Nephron progenitor cell (in vitro differentiated cells): ENCODE data around the gene ALOX5AP.
A peak's percentile ranks its signal among the peaks of the same experiment; 100 is the strongest.
"Not testable (repeated sequence)": the region's sequence is repeated elsewhere in the genome, so short reads cannot be mapped to it uniquely, and the experiment has no call there.

Experiments used
- DNase-seq: peaks from one replicate; pipeline ENCODE4 v3.0.0; 2021
- H3K27ac Mint-ChIP-seq: 2 replicates; pipeline ENCODE4 v1.8.0; 2021; ENCODE audit warnings: mild to moderate bottlenecking, moderate library complexity, mixed read lengths
- H3K27me3 Mint-ChIP-seq: 2 replicates; pipeline ENCODE4 v1.8.0; 2021; ENCODE audit warnings: mild to moderate bottlenecking, low read depth, mixed read lengths; ENCODE audit not compliant: poor library complexity
- H3K36me3 Mint-ChIP-seq: 2 replicates; pipeline ENCODE4 v1.8.0; 2021; ENCODE audit warnings: low read depth, mixed read lengths
- H3K4me1 Mint-ChIP-seq: 2 replicates; pipeline ENCODE4 v1.8.0; 2021; ENCODE audit warnings: mixed read lengths
- H3K4me3 Mint-ChIP-seq: 2 replicates; pipeline ENCODE4 v1.8.0; 2021; ENCODE audit warnings: mild to moderate bottlenecking, moderate library complexity, mixed read lengths
- H3K9me3 Mint-ChIP-seq: 2 replicates; pipeline ENCODE4 v1.8.0; 2021; ENCODE audit warnings: mild to moderate bottlenecking, moderate library complexity, mixed read lengths
- TF ChIP-seq, protein P1 (sequence below): fragments of 200-600 bp; sonication (generic); IDR thresholded peaks from 2 replicates; pipeline ENCODE4 v1.5.0; 2021; ENCODE audit warnings: antibody characterized with exemption

Gene ALOX5AP

DNA sequence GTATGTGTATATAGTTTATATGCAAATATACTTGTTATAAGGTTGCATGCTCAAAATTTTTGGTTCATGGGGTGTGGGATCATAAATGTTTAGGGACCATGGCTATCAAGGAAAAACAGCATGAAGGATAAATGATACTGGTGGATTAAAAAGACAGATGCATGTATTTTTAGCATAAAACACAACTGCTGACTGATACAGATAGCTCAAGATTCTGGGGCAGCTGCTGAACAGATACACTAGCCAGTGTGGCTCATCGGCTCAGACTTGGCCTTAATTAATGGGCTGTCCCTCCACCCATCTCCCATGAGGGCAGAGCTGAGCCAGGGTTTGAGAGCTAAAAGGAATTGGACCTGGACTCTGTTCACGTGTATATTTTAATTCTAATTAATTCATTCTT, 11.4 kb downstream of the ALOX5AP start:
- TF ChIP-seq, protein P1, sequence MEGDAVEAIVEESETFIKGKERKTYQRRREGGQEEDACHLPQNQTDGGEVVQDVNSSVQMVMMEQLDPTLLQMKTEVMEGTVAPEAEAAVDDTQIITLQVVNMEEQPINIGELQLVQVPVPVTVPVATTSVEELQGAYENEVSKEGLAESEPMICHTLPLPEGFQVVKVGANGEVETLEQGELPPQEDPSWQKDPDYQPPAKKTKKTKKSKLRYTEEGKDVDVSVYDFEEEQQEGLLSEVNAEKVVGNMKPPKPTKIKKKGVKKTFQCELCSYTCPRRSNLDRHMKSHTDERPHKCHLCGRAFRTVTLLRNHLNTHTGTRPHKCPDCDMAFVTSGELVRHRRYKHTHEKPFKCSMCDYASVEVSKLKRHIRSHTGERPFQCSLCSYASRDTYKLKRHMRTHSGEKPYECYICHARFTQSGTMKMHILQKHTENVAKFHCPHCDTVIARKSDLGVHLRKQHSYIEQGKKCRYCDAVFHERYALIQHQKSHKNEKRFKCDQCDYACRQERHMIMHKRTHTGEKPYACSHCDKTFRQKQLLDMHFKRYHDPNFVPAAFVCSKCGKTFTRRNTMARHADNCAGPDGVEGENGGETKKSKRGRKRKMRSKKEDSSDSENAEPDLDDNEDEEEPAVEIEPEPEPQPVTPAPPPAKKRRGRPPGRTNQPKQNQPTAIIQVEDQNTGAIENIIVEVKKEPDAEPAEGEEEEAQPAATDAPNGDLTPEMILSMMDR, result no peak

DNA sequence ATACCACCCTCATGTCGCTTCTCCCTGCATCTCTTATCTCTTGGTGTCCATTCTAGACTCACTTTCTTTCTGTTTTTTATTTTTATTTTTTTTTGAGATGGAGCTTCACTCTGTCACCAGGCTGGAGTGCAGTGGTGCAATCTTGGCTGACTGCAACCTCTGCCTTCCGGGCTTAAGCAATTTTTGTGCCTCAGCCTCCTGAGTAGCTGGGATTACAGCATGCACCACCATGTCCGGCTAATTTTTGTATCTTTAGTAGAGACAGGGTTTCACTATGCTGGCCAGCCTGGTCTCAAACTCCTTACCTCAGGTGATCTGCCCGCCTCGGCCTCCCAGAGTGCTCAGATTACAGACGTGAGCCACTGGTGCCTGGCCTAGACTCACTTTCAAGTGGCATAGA, 12.5 kb downstream of the ALOX5AP start:
- H3K27me3 Mint-ChIP-seq, result peaks cover 11% of the 10 kb centered on the region

More for the DNA sequence above, 11.4 kb downstream of the ALOX5AP start:
- peaks cover 3% of the 10 kb centered on the region for H3K9me3 Mint-ChIP-seq
- peaks cover 14% of the 10 kb centered on the region for H3K27me3 Mint-ChIP-seq
- H3K36me3 Mint-ChIP-seq, result no peaks in the 10 kb centered on the region
- peaks cover 50% of the 10 kb centered on the region for H3K4me1 Mint-ChIP-seq
- peak overlapping the region; percentile 10 for H3K27ac Mint-ChIP-seq
- H3K4me3 Mint-ChIP-seq, result no peak overlapping the region
- DNase-seq, result no peak

DNA sequence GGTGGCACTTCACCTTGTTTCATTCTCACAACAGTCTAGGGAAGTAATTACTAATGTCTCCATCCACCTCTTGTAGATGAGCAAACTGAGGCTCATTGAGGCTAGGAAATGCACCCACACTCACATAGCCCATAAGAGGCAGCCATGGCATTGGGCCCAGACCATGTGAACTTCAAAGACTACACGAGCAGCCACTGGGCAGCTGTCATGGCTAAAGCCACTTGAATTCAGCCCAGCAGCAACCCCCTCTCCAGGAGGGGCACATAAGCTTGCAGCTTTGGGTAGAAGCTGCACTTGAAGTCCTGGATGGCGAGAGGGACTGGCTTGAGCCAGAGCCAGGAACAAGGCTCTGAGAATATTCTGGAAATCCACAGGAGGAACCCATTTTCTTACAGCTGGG, 13.4 kb downstream of the ALOX5AP start:
- Mint-ChIP-seq H3K27ac (no peak overlapping the region), H3K27me3 (peaks cover 7% of the 10 kb centered on the region), H3K9me3 (peaks cover 3% of the 10 kb centered on the region), H3K36me3 (no peaks in the 10 kb centered on the region), H3K4me3 (no peak overlapping the region), H3K4me1 (peaks cover 48% of the 10 kb centered on the region)
- TF ChIP-seq, protein P1, result no peak
- no peak for DNase-seq

More for the DNA sequence above, 12.5 kb downstream of the ALOX5AP start:
- not testable (repeated sequence) for H3K27ac Mint-ChIP-seq, H3K9me3 Mint-ChIP-seq, DNase-seq, H3K36me3 Mint-ChIP-seq, H3K4me3 Mint-ChIP-seq
- H3K4me1 Mint-ChIP-seq, result peaks cover 56% of the 10 kb centered on the region

DNA sequence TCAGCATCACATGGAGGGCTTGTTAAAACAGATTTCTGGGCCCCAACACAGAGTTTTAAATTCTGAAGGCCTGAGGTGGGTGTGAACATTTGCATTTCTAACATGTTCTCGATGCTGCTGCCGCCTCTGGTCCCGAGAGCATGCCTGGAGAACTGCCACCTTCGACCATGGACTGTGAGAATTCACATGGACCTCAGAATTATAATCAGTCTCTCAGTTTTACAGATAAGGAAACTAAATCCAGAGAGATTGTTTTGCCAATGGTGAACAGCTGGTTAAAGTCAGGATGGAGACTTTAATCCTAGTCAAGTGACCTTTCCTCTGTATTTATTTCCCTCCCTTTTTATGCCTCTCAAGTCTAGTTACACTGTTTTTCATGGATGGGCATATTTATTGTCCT, 14.7 kb downstream of the ALOX5AP start:
- TF ChIP-seq, protein P1, result no peak
- H3K4me1 Mint-ChIP-seq, result peaks cover 40% of the 10 kb centered on the region
- H3K4me3 Mint-ChIP-seq, result no peak overlapping the region

DNA sequence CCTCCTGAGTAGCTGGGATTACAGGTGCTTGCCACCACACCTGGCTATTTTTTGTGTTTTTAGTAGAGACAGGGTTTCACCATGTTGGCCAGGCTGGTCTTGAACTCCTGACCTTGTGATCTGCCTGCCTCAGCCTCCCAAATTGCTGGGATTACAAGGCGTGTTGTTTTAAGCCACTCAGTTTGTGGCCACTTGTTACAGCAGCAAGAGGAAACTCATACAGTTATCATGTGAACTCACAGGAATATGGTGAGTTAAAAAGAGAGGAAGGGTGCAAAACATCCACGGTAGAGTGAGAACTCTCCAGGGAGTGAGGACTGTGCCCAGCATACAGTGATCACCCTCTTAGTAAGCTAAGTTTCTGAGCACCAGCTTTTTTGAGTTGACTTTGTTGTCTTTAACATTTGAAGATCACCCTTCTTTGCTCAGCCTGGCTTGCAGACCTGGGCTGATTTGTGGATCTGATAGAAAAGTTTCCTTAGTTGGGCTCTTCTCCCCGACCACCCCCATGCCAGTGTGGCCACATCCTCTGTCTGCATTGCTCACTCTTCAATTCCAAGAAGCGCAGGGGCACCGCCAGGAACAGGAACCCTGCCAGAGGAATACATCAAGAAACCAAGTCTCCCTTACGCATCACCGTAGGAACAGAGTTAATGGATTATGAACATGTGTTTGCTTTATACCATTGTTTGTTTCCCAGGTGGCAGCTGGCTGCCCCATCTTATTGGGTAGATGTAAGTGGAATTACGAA, 16.0 kb downstream of the ALOX5AP start:
- peaks cover 40% of the 10 kb centered on the region for H3K4me1 Mint-ChIP-seq
- DNase-seq, result no peak
- peaks cover 3% of the 10 kb centered on the region for H3K9me3 Mint-ChIP-seq
- no peak overlapping the region for H3K4me3 Mint-ChIP-seq
- H3K36me3 Mint-ChIP-seq, result no peaks in the 10 kb centered on the region
- TF ChIP-seq, protein P1, result no peak
- no peak overlapping the region for H3K27ac Mint-ChIP-seq
- peaks cover 3% of the 10 kb centered on the region for H3K27me3 Mint-ChIP-seq

More for the DNA sequence above, 14.7 kb downstream of the ALOX5AP start:
- Mint-ChIP-seq H3K36me3 (no peaks in the 10 kb centered on the region), H3K9me3 (peaks cover 3% of the 10 kb centered on the region), H3K27ac (no peak overlapping the region), H3K27me3 (peaks cover 7% of the 10 kb centered on the region)
- no peak for DNase-seq

DNA sequence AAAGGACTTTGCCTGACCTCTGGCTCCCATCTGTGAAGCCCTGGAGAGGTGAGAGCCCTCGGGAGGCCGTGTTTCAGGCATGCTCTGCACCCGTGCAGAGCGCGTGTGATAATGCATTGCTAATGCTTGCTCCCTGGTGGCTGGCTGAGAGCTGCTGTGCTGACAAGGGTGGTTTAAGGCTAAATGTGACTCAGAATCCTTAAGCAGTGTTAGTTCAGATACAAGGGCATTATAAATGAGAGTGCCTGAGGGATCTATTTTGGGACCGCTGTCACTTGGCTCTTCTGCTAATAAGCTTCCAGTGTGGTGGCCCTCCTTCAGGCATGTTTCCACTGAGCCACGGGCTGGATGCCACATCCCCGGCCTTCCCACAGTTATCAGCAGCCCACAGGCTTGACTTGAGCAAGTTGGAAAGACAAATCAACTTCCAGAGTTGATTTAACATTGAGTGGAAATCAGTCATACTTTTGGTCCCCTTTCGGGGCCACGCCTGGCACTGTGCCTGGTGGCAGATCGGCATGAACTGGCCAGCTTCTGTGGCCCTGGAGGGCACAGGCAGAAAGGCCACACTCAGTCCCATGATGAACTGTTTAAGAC, 17.0 kb downstream of the ALOX5AP start:
- Mint-ChIP-seq H3K36me3 (no peaks in the 10 kb centered on the region), H3K4me1 (peaks cover 34% of the 10 kb centered on the region), H3K9me3 (peaks cover 3% of the 10 kb centered on the region), H3K4me3 (no peak overlapping the region), H3K27ac (no peak overlapping the region), H3K27me3 (peaks cover 3% of the 10 kb centered on the region)
- no peak for DNase-seq
- TF ChIP-seq, protein P1, result no peak
